NK-92 (cell line): Measurements from ENCODE around the gene ATXN2.
A peak's percentile ranks its signal among the peaks of the same experiment; 100 is the strongest.
"Not testable (repeated sequence)": the region's sequence is repeated elsewhere in the genome, so short reads cannot be mapped to it uniquely, and the experiment has no call there.

ENCODE experiments used
- DNase-seq: peaks from one replicate; lab custom pipeline; 2025; ENCODE audit not compliant: unreplicated experiment; lab: John Stamatoyannopoulos, UW

ATXN2 gene

GRCh38 chr12:111405149-111405858 lies 193.8 kb downstream of the ATXN2 start:
- peak; percentile 91 for DNase-seq

GRCh38 chr12:111404362-111405148 lies 194.6 kb downstream of the ATXN2 start:
- no peak for DNase-seq

GRCh38 chr12:111402490-111402824 lies 196.7 kb downstream of the ATXN2 start:
- not testable (repeated sequence) for DNase-seq
